GM19023 (cell line): ENCODE measurements around the gene MN1.

Source experiments
- ATAC-seq: cut with Tn5 transposase; IDR thresholded peaks from one replicate; pipeline ENCODE4 v1.9.1; 2021; ENCODE audit warnings: mild to moderate bottlenecking, moderate library complexity; ENCODE audit not compliant: unreplicated experiment

Gene MN1

GRCh38 chr22:27719036-27719347, 82.6 kb downstream of the MN1 start:
- no peak for ATAC-seq

GRCh38 chr22:27718186-27719035, 83.1 kb downstream of the MN1 start:
- no peak for ATAC-seq

- no peak for ATAC-seq
Observed at GRCh38 chr22:27717094-27717493, 84.5 kb downstream of the MN1 start.

- no peak for ATAC-seq
Observed at GRCh38 chr22:27716074-27716473, 85.5 kb downstream of the MN1 start.

GRCh38 chr22:27715106-27715505, 86.5 kb downstream of the MN1 start:
- no peak for ATAC-seq

- no peak for ATAC-seq
Observed at GRCh38 chr22:27714068-27714467, 87.5 kb downstream of the MN1 start.

GRCh38 chr22:27713461-27713860, 88.1 kb downstream of the MN1 start:
- ATAC-seq, result no peak

GRCh38 chr22:27711756-27712155, 89.8 kb downstream of the MN1 start:
- ATAC-seq, result no peak

- no peak for ATAC-seq
Observed at GRCh38 chr22:27711012-27711411, 90.5 kb downstream of the MN1 start.

GRCh38 chr22:27709919-27710675, 91.5 kb downstream of the MN1 start:
- no peak for ATAC-seq

GRCh38 chr22:27706489-27706888, 95.1 kb downstream of the MN1 start:
- no peak for ATAC-seq

GRCh38 chr22:27705408-27706080, 96.0 kb downstream of the MN1 start:
- ATAC-seq, result no peak

GRCh38 chr22:27704581-27704980, 97.0 kb downstream of the MN1 start:
- ATAC-seq, result no peak

- no peak for ATAC-seq
Observed at GRCh38 chr22:27699383-27700019, 102.1 kb downstream of the MN1 start.

GRCh38 chr22:27698813-27699212, 102.7 kb downstream of the MN1 start:
- no peak for ATAC-seq
